Measurements from ENCODE around the gene ITGA2.

The ITGA2 gene

GRCh38 chr5:52995095-52995494, 5.9 kb downstream of the ITGA2 start:
- H3K4me3 ChIP-seq (ENCODE audit: low read depth, low read length) = no peak overlapping the region
- TF ChIP-seq CTCF (IDR thresholded peaks at IDR 0.05; ENCODE audit: low read depth, low read length) = no peak
- DNase-seq (ENCODE audit: low read depth, low spot score) = no peak
- in situ Hi-C loops (cut with HindIII; ENCODE audit: low sequenced_read_pairs) = no loop called here

- DNase-seq (ENCODE audit: low read depth, low spot score) = no peak
- no peak overlapping the region for H3K4me3 ChIP-seq (ENCODE audit: low read depth, low read length)
- in situ Hi-C loops (cut with HindIII; ENCODE audit: low sequenced_read_pairs) = no loop called here
- no peak for TF ChIP-seq CTCF (IDR thresholded peaks at IDR 0.05; ENCODE audit: low read depth, low read length)
Observed at GRCh38 chr5:52995914-52996313, 6.8 kb downstream of the ITGA2 start.

- in situ Hi-C loops (cut with HindIII; ENCODE audit: low sequenced_read_pairs) = no loop called here
Observed at GRCh38 chr5:52996979-52997378, 7.8 kb downstream of the ITGA2 start.

GRCh38 chr5:52997424-52997823, 8.3 kb downstream of the ITGA2 start:
- H3K4me3 ChIP-seq (ENCODE audit: low read depth, low read length) = no peak overlapping the region
- no peak for TF ChIP-seq CTCF (IDR thresholded peaks at IDR 0.05; ENCODE audit: low read depth, low read length)
- in situ Hi-C loops (cut with HindIII; ENCODE audit: low sequenced_read_pairs) = no loop called here
- no peak for DNase-seq (ENCODE audit: low read depth, low spot score)

More at GRCh38 chr5:52996979-52997378, 7.8 kb downstream of the ITGA2 start:
- no peak overlapping the region for H3K4me3 ChIP-seq (ENCODE audit: low read depth, low read length)
- no peak for DNase-seq (ENCODE audit: low read depth, low spot score)
- TF ChIP-seq CTCF (IDR thresholded peaks at IDR 0.05; ENCODE audit: low read depth, low read length) = no peak

GRCh38 chr5:52998552-52999313, 9.6 kb downstream of the ITGA2 start:
- no peak overlapping the region for H3K4me3 ChIP-seq (ENCODE audit: low read depth, low read length)
- no peak for TF ChIP-seq CTCF (IDR thresholded peaks at IDR 0.05; ENCODE audit: low read depth, low read length)
- in situ Hi-C loops (cut with HindIII; ENCODE audit: low sequenced_read_pairs) = no loop called here
- DNase-seq (ENCODE audit: low read depth, low spot score) = no peak

- in situ Hi-C loops (cut with HindIII; ENCODE audit: low sequenced_read_pairs) = no loop called here
- no peak for DNase-seq (ENCODE audit: low read depth, low spot score)
- H3K4me3 ChIP-seq (ENCODE audit: low read depth, low read length) = no peak overlapping the region
- no peak for TF ChIP-seq CTCF (IDR thresholded peaks at IDR 0.05; ENCODE audit: low read depth, low read length)
Observed at GRCh38 chr5:52999344-52999949, 10.3 kb downstream of the ITGA2 start.
